ENCODE measurements around the gene GNAI3.

Gene GNAI3

DNA sequence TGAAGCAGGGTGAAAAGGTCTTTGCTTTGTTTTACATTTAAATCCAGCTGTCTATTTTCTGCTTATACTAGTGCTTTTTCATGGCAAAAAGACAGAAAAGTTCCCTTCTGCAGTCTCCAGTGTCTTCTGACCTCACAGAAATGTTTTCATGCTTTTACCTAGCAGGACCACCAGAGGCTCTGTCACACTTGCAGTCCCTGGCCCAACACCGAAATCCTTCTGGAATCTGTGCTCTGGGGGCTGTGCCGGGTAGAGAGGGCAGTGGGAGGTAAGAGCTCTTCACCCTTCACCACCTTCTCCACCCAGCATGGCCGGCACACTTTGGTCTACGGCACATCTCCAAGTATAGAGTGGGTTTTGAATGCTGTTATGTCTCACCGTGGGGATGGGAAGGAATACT is 50.2 kb downstream of the GNAI3 start:
- no peak for DNase-seq (ENCODE audit: low spot score)

DNA sequence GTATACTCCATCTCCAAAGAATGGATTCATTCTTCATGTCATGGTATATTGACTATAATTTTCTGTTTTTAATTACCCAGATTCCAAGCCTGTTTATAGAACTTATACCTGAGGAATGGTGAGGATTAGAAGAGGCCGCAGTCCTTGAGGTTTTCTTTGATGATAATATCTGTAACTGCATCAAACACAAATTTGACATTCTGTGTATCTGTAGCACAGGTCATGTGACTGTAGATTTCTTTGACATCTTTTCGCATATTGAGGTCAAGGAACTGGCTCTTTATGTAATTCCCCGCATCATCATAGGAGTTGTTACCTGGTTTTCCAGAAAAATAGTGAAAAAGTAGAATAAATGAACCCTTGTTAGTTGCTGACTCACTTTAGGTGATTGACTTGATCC is 54.8 kb downstream of the GNAI3 start:
- DNase-seq (ENCODE audit: low spot score), result no peak

DNA sequence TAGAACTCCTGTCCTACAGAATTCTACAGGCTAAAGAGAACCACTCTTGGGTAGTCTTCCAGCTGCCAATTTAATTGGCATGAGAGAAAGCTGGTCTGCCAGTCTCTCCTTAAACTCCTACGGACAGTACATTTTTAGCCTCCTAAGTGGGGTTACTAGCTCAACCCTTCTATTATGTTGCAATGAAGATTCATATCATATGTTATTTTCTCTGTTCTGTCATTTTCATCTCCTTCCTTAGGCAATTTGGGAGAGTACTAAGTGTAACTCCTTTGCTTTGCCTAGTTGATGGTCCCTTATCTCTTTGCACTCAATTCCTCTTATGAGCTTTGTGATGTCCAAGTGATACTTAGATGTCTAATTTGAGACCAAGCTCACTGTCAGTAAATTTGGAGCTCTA is 57.0 kb downstream of the GNAI3 start:
- no peak for DNase-seq (ENCODE audit: low spot score)

DNA sequence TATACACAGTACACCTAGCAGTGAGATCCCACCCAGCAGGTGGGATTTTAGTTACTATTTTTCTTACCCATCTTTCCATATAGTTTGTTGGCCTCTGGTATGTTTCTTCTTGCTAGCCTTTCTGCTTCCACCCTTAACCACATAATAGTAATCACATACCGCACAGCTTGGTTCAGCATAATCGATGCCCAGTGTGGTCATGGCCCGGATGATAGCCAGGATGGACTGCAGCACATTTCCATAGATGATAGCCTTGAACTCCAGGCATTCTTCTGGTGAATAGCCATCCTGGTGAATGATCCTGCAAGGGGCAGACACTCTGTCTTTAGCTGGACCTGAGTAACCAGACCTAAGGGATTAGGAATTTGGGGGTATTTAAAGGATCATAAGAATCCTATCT is 61.5 kb downstream of the GNAI3 start:
- no peak for DNase-seq (ENCODE audit: low spot score)

DNA sequence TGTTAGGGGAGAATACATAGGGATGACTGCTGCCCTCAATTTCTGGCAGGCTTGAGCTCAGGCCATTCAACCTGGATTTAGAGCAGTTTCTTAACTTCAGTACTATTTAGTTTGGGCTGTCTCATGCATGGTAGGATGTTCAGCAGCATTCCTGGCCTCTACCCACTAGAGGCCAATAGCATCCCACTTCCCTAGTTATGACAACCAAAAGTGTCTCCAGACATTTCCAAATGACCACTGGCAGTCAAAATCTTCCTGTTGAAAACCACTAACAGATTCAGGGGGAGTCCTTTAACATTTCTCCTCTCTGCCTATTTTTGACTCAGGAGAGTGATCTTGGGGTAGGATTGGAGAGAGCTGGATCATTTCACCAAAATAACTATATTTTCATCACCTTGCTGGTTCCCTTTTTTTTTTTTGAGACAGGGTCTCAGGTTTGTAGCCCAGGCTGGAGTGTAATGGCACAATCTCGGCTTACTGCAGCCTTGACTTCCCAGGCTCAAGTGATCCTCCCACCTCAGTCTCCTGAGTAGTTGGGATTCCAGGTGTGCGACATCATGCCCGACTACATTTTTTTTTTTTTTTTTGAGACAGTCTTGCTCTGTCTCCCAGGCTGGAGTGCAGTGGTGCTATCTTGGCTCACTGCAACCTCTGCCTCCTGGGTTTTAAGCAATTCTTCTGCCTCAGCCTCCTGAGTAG is 62.3 kb downstream of the GNAI3 start:
- DNase-seq (ENCODE audit: low spot score), result no peak

DNA sequence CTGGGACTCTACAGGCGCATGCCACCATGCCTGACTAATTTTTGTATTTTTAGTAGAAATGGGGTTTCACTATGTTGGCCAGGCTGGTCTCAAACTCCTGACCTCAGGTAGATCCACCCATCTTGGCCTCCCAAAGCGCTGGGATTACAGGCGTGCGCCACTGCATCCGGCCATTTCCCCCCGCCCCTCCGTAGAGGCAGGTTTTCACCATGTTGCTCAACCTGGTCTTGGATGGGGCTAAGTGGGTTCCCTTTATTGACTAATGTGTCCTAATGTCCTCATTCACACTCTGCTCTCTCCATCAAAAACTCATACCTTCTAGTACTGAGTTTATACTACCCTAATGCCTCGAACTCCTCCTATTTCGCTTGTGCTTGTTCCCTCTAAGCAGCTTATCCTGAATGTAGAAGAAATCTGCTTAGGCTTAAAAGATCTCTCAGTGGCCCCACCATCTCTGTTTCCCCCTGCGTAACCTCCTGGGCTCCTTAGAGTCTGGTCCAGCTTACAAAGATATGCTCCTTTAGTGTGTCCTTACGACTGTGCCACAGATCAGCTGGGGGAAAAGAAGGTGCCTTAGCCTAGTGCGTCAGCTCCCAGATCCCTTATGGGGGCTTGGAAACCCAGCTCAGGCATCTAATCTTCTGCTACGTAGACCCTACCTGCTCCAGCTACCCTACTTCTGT is 63.0 kb downstream of the GNAI3 start:
- no peak for DNase-seq (ENCODE audit: low spot score)

DNA sequence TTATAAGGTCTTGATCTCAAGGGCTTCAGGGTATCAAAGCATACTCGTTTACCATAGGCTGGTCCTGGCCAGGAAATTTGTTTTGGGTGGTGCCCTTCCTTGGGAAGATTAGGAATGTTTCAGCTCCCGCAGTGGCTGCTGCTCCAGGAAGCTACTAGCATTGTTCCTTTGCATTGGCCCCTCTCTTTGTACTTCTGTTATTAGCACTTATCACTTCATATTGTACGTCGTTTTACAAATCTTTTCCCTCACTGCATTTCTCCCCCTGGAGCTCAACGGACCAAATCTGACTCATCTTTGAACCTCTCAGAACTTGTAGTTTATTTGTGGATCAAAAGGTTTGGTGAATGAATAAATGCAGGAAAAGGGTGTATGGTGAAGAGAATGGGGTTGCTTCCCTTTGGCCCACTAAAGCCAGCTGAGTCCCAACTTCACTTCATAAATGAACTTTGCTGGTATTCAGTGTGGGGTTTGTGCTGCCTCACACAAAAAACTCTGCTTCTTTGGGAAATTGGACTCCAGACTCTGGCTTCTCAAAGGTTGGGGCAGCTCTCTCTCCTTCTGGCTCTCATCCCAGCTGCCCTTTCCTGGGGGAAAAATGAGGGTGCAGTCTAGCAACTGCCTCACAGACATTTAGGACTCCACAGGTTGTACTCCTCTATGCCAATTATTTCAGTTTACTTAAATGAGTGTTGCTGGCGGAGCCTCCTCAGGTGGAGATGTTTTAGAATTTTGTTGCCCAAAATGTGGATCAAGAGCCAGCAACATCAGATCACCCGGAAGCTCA is 65.1 kb downstream of the GNAI3 start:
- no peak for DNase-seq (ENCODE audit: low spot score)

DNA sequence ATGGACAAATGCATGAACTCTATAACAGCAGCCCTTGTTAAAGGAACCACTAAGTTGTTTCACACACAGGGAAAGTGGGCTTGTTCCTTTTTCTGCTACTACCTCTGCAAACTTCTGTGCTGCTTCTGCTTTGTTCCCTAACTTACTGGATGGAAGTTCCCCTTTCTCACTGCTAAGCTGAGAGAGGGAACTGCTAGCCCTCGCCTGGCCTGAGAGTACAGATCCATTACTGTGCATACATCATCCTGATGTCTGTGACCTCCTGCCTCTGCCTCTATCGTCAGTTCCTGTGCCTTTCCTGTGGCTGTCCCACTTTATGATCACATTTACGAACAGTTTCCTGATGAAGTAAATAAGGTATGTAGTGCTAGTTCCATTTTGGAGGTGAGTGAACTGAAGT is 67.5 kb downstream of the GNAI3 start:
- DNase-seq (ENCODE audit: low spot score), result no peak

DNA sequence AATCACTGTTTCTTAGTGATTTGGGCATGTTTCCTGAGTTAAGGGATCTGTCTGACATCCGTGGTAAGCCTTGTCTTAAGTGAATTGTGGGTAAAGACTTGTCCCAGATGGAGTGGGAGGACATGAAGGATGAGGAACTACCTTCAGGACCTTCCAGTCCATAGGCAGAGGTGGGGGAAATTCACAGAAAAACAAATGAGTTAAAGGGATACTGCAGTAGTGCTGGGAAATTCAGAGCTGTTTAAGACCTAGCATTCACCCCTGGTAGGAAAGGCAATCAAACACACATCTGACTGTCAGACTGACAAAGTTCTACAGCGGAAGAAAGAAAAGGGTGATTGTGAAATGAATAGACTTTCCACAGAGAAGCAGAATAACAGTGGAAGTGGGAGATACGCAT is 68.0 kb downstream of the GNAI3 start:
- no peak for DNase-seq (ENCODE audit: low spot score)

DNA sequence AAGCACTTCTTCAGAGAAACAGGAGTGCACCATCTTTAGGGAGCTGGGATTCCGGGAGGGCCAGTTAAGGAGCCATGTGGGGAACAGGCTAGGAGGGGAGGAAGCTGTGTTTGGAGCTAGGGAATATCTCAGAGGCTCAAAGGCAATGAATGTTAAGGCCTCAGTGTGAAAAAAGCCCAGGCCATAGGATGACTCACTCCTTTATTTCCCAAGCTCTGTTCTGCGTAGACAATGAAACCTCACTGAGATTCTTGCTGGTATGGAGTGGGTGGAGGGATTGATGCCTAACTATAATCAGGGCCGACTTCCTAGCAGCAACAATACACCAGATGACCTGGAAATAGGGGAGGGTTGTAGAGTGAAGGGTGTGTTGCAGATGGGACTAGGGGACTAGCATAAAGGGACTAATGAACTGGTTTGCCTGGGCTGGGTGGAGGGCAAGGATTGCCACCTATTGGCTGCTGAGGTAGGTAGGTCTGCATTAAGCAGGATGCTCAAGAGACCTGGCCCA is 68.9 kb downstream of the GNAI3 start:
- DNase-seq (ENCODE audit: low spot score), result peak; percentile 35

DNA sequence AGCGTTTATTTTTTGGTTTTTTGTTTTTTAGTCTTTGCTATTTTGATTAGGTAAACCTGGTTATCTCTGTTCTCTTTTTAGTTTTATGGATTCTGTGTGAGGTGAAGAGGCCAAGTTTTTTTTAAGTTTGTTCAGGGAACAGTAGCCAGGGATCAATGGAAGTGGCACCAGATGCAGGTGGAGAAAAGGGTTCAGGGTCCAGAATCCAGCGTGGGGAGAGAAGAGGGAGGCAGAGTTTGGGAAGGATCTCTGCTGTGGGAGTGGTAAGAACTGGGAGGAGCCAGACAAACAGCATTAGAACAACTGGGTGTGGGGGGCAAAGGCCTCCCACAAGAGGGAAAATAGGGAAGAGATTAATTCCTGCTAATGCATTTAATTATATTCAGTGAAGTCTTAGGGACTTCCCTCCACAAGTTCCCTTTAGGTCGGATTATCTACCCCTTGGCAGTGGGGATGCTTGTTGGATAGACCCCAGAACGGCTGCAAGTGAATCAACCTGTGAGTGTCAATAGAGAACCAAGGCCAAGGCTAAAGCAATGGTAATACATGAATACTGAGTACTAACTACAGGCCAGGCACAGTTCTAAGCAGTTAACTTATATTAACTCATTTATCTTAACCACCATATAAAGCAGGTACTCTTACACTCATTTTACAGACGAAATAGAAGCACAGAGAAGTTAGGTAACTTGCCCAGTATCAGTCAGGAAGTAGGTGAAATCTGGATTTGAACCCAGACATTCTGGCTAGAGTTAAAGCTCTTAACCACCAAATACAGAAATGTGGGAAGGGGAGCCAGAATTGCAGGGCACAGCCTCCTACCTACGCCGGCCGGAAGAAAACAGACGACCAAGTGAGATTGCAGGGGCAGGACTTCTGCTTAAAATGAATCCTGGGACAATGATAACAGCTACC is 70.5 kb downstream of the GNAI3 start:
- DNase-seq (ENCODE audit: low spot score), result peak; percentile 14

DNA sequence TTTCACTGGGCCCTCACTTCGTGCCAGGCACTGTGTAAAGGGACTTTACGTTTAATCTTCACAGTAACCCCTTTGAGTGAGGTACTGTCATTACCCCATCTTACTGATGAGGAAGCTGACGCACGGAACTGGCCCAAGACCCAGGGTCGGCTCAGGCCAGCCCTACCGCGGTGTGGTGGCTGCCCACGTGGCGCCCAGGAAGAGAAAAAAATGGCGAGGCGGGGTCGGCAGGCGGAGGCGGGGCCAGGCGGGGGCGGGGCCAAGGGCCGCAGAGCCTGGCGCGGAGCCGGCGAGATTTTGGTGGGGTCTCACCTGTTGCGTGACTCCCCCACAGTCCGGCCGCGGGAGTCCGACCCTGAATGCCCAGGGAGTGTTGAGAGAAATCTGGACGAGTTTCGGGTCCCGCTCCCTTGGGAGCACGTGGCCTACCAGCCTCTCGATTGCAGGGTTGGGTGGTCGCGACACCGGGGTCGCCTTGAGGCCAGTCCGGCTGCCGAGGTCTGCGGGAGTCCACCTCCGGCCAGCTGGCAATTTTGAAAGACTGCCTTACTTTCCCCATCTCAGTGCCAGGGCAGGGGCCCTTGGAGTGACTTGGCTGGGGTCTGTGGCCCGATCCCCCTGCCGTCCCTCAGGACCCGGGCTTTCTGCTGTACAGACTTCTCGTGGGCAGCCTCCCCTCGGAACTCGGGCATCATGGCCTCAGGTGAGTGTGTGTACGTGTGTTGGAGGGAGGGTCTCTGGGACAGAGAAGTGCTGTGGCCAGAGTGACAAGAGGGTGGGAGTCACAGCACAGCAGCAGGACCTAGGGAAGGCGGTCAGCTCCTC is 71.4 kb downstream of the GNAI3 start, which contains the start of the genes AMPD2 and GNAT2:
Gene AMPD2, plus strand, starts transcription at position 262 of the 825 bp plus-strand sequence. CDS start 1,339 bp downstream, outside the sequence.
Gene GNAT2, minus strand, starts transcription at position 41 of the 825 bp plus-strand sequence. CDS start 6,746 bp downstream, outside the sequence.
- DNase-seq (ENCODE audit: low spot score), result peak; percentile 87

DNA sequence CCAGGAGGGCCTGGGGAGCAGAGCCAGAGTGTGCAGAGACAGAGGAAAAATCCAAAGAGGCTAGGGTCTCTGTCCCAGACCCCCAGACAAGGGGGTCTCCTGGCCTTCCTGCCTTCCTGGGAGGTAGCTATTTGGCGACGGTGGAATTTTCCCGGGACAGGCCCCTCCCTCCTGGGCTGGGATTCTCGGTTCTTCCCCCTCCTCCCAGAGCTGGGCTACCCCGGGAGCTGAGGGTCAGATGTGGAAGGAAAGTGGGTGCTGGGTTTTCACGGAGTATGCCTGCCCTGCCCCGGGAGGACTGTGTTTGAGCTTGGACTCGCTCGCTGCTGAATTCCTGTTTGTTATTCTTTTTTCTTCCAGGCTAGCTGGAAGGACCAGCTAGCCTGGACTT is 72.0 kb downstream of the GNAI3 start:
- peak; percentile 65 for DNase-seq (ENCODE audit: low spot score)

DNA sequence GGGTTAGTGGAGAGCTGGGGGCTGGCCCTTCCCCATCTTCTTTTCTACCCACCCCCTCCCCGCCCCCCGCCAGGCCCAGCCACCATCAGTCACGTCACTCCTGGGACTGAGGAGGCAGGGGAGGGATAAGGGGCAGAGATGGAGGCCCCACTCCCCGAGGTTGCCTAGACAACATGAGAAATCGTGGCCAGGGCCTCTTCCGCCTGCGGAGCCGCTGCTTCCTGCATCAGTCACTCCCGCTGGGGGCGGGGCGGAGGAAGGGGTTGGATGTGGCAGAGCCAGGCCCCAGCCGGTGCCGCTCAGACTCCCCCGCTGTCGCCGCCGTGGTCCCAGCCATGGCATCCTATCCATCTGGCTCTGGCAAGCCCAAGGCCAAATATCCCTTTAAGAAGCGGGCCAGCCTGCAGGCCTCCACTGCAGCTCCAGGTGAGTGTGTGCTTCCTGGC is 72.4 kb downstream of the GNAI3 start:
- peak; percentile 91 for DNase-seq (ENCODE audit: low spot score)

DNA sequence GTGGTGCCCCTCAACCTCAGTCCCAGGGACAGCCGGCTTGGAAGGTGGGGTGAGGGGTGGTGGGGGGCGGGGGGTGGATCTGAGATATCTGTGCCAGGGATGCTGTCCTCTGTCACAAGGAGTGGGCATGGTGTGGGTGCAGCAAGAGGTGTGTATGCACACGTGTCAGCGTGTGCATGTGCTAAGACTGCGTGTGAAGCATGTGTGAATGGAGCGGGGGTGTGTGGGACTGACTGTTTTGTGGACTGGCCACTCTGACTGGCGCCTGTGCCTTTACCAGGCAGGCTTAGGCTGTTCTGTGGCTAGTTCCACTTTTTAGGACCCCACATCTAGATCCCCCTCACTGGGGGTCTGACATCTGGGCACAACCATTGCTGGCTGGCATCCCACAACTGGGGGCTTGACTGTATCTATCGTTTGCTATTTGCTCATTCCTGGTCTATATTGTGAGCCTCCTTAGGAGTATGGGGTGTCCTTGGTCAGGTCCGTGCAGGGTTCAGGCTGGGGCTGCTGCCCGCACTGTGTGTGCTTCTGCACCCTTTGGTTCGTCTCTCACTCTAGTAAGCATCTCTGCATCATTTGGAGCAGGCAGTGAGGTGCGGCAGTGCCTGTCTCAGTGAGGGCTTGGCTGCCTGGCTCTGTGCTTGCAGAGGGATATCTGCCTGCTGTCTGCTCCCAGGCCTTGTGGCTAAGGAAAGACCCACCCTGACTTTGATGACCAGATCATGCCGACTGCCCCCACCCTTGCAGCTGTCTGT is 73.1 kb downstream of the GNAI3 start:
- DNase-seq (ENCODE audit: low spot score), result peak; percentile 40

DNA sequence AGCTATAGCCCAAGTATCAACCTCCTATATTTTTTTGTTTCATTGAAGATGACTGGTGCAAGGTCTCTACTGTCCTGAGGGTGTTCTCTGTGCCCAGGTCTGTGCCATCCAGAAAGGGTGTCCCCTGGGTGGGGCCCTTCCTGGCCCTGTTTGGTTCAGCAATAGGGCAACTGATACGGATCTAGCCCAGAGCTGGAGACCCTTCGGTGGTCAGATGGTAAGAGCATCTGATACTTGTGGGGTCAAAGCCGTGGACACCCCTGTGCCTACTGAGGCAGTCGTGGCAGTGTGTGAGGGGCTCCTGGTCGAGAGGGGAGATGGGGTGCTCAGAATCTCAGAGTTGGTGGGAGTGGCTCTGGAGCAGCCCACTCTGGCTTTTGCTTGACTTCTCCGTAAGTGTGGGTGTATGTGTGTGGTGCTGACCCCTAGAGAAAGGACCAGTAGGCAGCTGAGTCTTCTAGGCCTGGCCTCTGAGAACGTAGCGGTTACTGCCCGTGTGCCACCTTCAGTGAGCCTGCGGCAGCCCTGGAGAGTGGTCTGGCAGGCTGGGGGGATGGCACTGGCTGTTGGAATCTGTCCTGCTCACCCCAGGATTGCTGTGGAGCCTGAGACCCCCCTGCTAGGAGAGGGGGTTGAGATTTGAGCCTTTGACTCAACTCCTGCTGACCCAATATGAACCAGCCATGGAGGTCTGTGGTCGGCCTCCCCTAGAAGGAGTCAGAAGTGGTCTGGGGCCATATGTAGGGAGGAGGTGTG is 73.9 kb downstream of the GNAI3 start:
- peak; percentile 29 for DNase-seq (ENCODE audit: low spot score)

DNA sequence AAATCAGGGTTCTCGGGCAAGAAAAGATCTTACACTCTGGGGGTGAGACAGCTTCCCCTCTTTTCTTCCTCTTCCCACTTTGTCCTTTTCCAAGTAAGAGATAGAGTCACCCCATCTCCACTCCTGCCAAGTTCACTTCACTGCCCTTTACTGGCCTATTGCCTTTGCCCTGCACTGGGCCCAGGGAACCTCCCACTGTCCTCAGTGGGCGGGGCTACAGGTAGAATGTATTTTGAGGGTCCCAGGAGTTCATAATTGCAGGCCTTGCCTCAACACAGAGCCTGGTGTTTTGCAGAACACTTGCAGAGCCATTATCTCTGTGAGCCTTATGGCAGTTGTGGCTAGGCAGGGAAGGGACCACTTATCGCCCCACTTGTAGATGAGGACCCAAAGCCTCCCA is 74.5 kb downstream of the GNAI3 start:
- DNase-seq (ENCODE audit: low spot score), result peak; percentile 37

DNA sequence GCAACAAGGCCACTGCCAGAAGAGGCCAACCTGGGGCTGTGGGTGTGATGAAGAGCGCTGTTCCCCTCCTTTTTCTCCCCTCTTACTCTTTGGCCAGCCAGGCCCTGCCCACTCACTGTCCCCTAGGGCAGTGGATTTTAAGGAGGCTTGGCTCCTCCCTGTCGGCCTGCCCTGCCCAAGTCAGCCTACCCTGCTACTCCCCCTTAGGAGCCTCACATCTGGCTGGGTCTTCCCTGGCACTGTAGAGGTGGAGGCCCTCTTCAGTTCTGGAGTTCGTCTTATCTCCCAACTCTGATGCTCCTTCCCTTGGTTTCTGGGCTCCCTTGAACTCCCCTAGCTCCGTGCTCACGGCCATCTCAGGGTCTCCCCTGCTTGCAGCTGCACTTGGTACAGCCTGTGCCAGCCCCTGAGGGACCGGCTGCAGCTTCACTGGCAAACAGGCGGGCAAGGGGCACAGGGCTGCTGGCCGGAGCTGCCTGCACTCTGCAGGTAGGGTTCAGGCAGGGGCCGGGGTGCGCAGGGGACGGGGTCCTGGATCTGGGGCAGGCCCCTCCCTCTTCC is 75.3 kb downstream of the GNAI3 start:
- DNase-seq (ENCODE audit: low spot score), result no peak
